Lung (tissue), 12 donors: Measurements from ENCODE around the gene CEMIP. TPM values are rescaled to one million over a fixed set of nuclear protein-coding genes. Genes with fewer than 3 reads are reported as not detected.
A peak's percentile ranks its signal among the peaks of the same experiment; 100 is the strongest.

Source experiments
- ATAC-seq: fragments of 200-7000 bp; cut with Tn5 transposase; one replicate; pipeline ENCODE4 v1.9.1; 2020; ENCODE audit warnings: moderate number of reproducible peaks; ENCODE audit not compliant: insufficient read depth, low FRiP score
- DNase-seq, 3 donors: peaks; one replicate each; pipeline ENCODE4 v3.0.0-alpha.2; 2013 to 2017
- H3K27ac ChIP-seq, 2 donors: one replicate each; pipeline ENCODE4 v1.5.1; 2013; ENCODE audit warnings: mild to moderate bottlenecking in 2 of 2, moderate library complexity in 2 of 2, control low read depth in 1 of 2, inconsistent platforms in 1 of 2, low read depth in 1 of 2, low read length in 1 of 2
- H3K27me3 ChIP-seq, 3 donors: one replicate each; pipeline ENCODE4 v1.5.1; 2013; ENCODE audit warnings: low read length in 2 of 3; ENCODE audit not compliant: control insufficient read depth in 3 of 3, insufficient read depth in 3 of 3
- H3K36me3 ChIP-seq, 4 donors: one replicate each; pipeline ENCODE4 v1.5.1; 2013; ENCODE audit warnings: low read length in 4 of 4, mild to moderate bottlenecking in 1 of 4, moderate library complexity in 1 of 4; ENCODE audit not compliant: control insufficient read depth in 4 of 4, insufficient read depth in 4 of 4
- H3K4me1 ChIP-seq, 5 donors: one replicate each; pipeline ENCODE4 v1.5.1; 2013; ENCODE audit warnings: low read length in 5 of 5, mild to moderate bottlenecking in 2 of 5, moderate library complexity in 1 of 5; ENCODE audit not compliant: control insufficient read depth in 5 of 5, insufficient read depth in 5 of 5
- H3K4me3 ChIP-seq: one replicate; pipeline ENCODE4 v1.5.1; 2013; ENCODE audit warnings: mild to moderate bottlenecking, control low read depth, moderate library complexity
- H3K9ac ChIP-seq, 2 donors: one replicate each; pipeline ENCODE4 v1.5.1; 2013; ENCODE audit warnings: low read length in 2 of 2, control low read depth in 1 of 2; ENCODE audit not compliant: insufficient read depth in 1 of 2
- H3K9me3 ChIP-seq, 4 donors: one replicate each; pipeline ENCODE4 v1.5.1; 2013; ENCODE audit warnings: low read length in 3 of 4, mild to moderate bottlenecking in 1 of 4, moderate library complexity in 1 of 4; ENCODE audit not compliant: control insufficient read depth in 4 of 4, insufficient read depth in 3 of 4
- CTCF ChIP-seq: IDR thresholded peaks from 2 replicates; pipeline ENCODE4 v1.5.1; 2012; ENCODE audit warnings: mild to moderate bottlenecking; ENCODE audit errors: control extremely low read depth, extremely low read depth
- WGBS, 2 donors: extraction: QIAGEN DNeasy Blood & Tissue Kit; methylation state at CpG; one replicate each; pipeline ENCODE4 v1.1.7; 2013; 5-methylcytosine and 5-hydroxymethylcytosine counted together
- polyA plus RNA-seq, 2 donors: library from polyadenylated mRNA; stranded (reverse); fragments of 200-250 nt; gene quantifications; one replicate each; pipeline ENCODE4 v1.2.1, GENCODE V29; 2013
- total RNA-seq, 2 donors: library from RNA; depleted of rRNA in 1 of 2; stranded (reverse); fragments of >200 nt in 1 of 2; gene quantifications; one replicate each; pipeline ENCODE4 v1.2.1, GENCODE V29; 2014 to 2021
- donor health status: control.
- donor health status: control.
- donor health status: Bipolar disorder and iron deficiency.
- donor health status: healthy.
- donor health status: DM: yes; HTN: yes; CAD: no.

Gene CEMIP
- total and polyA plus RNA-seq, 4 donors: 1.9 to 32.0 (median 3.9) TPM

DNA sequence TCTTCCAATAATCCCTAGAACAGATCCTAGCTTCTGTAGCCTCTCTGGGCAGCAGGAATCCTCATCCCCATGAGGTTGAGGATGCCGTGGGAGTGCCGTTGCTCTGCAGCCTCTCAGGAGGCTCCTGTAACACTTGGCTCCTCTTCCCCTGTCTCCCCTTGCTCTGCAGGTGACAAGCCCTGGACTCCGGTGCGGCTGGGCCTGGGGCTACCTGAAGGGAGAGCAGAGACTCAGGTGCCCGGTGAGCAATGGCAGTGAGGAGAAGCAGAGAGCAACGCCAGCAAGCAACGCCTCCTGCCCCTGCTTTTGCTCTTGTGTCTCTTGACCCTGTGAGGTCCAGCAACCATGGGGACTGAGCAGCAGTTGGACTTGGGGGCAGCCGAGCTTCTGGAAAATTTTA is 91.2 kb downstream of the CEMIP start:
- H3K36me3 ChIP-seq: peaks cover 0 to 3% (median 0%) of the 10 kb centered on the region in 4 donors
- DNase-seq (no peak), ATAC-seq (no peak)
- no peaks in the 10 kb centered on the region for H3K27me3 ChIP-seq
- no peaks in the 10 kb centered on the region for H3K9me3 ChIP-seq
- H3K27ac ChIP-seq: no peak overlapping the region
- H3K4me1 ChIP-seq: peaks cover 0 to 16% (median 0%) of the 10 kb centered on the region in 5 donors
- no peak overlapping the region for H3K4me3 ChIP-seq
- no peak for TF ChIP-seq CTCF
- 91 to 94% methylated on average over 8 of the region's 8 CpGs for WGBS, 2 donors
- H3K9ac ChIP-seq: no peak overlapping the region

GRCh38 chr15:80870893-80871292 is 91.7 kb downstream of the CEMIP start:
- no peak overlapping the region for H3K9ac ChIP-seq
- ATAC-seq (no peak), DNase-seq (peak; percentile 48 to 91 (median 84))
- no peak overlapping the region for H3K27ac ChIP-seq
- peaks cover 0 to 16% (median 0%) of the 10 kb centered on the region in 5 donors for H3K4me1 ChIP-seq
- WGBS, 2 donors: 81 to 89% methylated on average over 5 of the region's 5 CpGs
- H3K9me3 ChIP-seq: no peaks in the 10 kb centered on the region
- no peak overlapping the region for H3K4me3 ChIP-seq
- H3K36me3 ChIP-seq: peaks cover 0 to 3% (median 0%) of the 10 kb centered on the region in 4 donors
- no peaks in the 10 kb centered on the region for H3K27me3 ChIP-seq
- TF ChIP-seq CTCF: no peak

- no peak for ATAC-seq
- DNase-seq: no peak
- Histone ChIP-seq H3K27me3 (no peaks in the 10 kb centered on the region), H3K36me3 (peaks cover 0 to 3% (median 0%) of the 10 kb centered on the region in 4 donors), H3K9ac (no peak overlapping the region), H3K4me3 (no peak overlapping the region), H3K27ac (no peak overlapping the region), H3K9me3 (no peaks in the 10 kb centered on the region), H3K4me1 (peaks cover 0 to 16% (median 0%) of the 10 kb centered on the region in 5 donors)
- TF ChIP-seq CTCF: no peak
- WGBS, 2 donors: 93 to 97% methylated on average over 12 of the region's 12 CpGs
Observed at GRCh38 chr15:80871858-80872257, 92.7 kb downstream of the CEMIP start.

DNA sequence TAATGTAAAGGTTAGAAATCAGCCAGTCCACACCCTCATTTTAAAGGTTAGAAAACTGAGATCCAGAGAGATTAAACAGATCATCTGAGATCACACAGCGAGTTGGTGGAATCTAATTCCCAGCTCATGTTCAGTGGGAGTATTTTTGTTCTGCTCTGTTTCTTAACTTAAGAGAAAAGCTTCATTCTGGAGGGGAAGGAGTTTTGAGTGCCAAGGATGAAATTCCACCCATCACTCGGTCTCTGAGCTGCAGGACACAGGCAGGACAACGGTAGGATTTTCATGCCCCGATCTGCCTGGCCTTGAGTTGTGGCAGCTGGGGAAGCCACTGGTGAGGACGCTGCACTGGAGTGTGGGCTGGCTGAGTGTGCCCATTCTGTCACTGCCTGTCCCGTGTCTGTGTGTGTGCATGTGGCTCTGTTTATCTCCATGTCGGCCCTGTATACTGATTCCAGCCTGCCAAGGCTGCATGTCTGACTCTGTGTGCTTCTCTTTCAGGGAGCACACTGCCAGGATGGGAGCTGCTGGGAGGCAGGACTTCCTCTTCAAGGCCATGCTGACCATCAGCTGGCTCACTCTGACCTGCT is 94.3 kb downstream of the CEMIP start:
- H3K4me1 ChIP-seq: peaks cover 0 to 16% (median 0%) of the 10 kb centered on the region in 5 donors
- no peaks in the 10 kb centered on the region for H3K27me3 ChIP-seq
- H3K36me3 ChIP-seq: peaks cover 0 to 3% (median 0%) of the 10 kb centered on the region in 4 donors
- H3K27ac ChIP-seq: no peak overlapping the region
- no peaks in the 10 kb centered on the region for H3K9me3 ChIP-seq
- H3K4me3 ChIP-seq: no peak overlapping the region
- ATAC-seq (no peak), DNase-seq (no peak)
- 83 to 89% methylated on average over 7 of the region's 7 CpGs for WGBS, 2 donors
- H3K9ac ChIP-seq: no peak overlapping the region
- TF ChIP-seq CTCF: no peak
